Osteocyte (in vitro differentiated cells): Measurements from ENCODE around the gene BTK. TPM values are rescaled to one million over a fixed set of nuclear protein-coding genes. Genes with fewer than 3 reads are reported as not detected.

Source experiments
- DNase-seq: peaks from one replicate; pipeline ENCODE4 v3.0.0; 2021; ENCODE audit warnings: mixed read lengths; ENCODE audit not compliant: unreplicated experiment; ENCODE audit errors: extremely low spot score
- H3K27ac Mint-ChIP-seq: one replicate; pipeline ENCODE4 v1.8.0; 2021; ENCODE audit warnings: mild to moderate bottlenecking, mixed read lengths; ENCODE audit not compliant: unreplicated experiment
- H3K27me3 Mint-ChIP-seq: one replicate; pipeline ENCODE4 v1.8.0; 2021; ENCODE audit warnings: mixed read lengths; ENCODE audit not compliant: unreplicated experiment
- H3K36me3 Mint-ChIP-seq: one replicate; pipeline ENCODE4 v1.8.0; 2021; ENCODE audit warnings: mixed read lengths; ENCODE audit not compliant: unreplicated experiment
- H3K4me1 Mint-ChIP-seq: one replicate; pipeline ENCODE4 v1.8.0; 2021; ENCODE audit warnings: mixed read lengths; ENCODE audit not compliant: unreplicated experiment
- H3K4me3 Mint-ChIP-seq: one replicate; pipeline ENCODE4 v1.8.0; 2021; ENCODE audit warnings: mild to moderate bottlenecking, moderate library complexity, mixed read lengths; ENCODE audit not compliant: unreplicated experiment
- H3K9me3 Mint-ChIP-seq: one replicate; pipeline ENCODE4 v1.8.0; 2021; ENCODE audit warnings: mixed read lengths; ENCODE audit not compliant: unreplicated experiment
- total RNA-seq: library from RNA; stranded (reverse); gene quantifications from 2 replicates; pipeline ENCODE4 v1.2.1, GENCODE V29; 2021
- TF ChIP-seq, protein P1 (sequence below): fragments of 200-600 bp; sonication (generic); IDR thresholded peaks from 2 replicates; pipeline ENCODE4 v1.5.0; 2021; ENCODE audit warnings: antibody characterized with exemption, mild to moderate bottlenecking, moderate library complexity

BTK gene
- total RNA-seq, 1 donor from 2014 or later: not detected

DNA sequence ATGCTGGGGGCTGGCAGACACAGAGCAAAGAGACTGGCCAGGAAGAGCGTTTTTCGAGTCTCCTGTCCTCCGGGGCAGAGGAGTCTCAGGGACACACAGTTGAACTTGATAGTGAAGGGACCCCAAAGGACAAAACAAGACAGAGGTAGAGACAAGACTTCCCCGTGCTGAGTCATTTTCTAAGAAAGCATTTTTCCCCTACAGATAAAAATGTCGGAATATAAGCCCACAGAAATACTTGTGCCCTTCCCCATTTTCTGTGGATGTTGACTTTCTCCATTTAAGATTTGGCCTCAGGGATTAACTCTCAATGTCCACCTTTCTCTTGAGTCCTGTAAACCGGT is 523 bp upstream of the BTK start:
- H3K27ac Mint-ChIP-seq: no peak overlapping the region
- no peaks in the 10 kb centered on the region for H3K27me3 Mint-ChIP-seq
- no peaks in the 10 kb centered on the region for H3K36me3 Mint-ChIP-seq
- no peaks in the 10 kb centered on the region for H3K9me3 Mint-ChIP-seq
- TF ChIP-seq, protein P1, sequence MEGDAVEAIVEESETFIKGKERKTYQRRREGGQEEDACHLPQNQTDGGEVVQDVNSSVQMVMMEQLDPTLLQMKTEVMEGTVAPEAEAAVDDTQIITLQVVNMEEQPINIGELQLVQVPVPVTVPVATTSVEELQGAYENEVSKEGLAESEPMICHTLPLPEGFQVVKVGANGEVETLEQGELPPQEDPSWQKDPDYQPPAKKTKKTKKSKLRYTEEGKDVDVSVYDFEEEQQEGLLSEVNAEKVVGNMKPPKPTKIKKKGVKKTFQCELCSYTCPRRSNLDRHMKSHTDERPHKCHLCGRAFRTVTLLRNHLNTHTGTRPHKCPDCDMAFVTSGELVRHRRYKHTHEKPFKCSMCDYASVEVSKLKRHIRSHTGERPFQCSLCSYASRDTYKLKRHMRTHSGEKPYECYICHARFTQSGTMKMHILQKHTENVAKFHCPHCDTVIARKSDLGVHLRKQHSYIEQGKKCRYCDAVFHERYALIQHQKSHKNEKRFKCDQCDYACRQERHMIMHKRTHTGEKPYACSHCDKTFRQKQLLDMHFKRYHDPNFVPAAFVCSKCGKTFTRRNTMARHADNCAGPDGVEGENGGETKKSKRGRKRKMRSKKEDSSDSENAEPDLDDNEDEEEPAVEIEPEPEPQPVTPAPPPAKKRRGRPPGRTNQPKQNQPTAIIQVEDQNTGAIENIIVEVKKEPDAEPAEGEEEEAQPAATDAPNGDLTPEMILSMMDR: no peak
- DNase-seq: no peak
- no peak overlapping the region for H3K4me3 Mint-ChIP-seq
- H3K4me1 Mint-ChIP-seq: no peaks in the 10 kb centered on the region

DNA sequence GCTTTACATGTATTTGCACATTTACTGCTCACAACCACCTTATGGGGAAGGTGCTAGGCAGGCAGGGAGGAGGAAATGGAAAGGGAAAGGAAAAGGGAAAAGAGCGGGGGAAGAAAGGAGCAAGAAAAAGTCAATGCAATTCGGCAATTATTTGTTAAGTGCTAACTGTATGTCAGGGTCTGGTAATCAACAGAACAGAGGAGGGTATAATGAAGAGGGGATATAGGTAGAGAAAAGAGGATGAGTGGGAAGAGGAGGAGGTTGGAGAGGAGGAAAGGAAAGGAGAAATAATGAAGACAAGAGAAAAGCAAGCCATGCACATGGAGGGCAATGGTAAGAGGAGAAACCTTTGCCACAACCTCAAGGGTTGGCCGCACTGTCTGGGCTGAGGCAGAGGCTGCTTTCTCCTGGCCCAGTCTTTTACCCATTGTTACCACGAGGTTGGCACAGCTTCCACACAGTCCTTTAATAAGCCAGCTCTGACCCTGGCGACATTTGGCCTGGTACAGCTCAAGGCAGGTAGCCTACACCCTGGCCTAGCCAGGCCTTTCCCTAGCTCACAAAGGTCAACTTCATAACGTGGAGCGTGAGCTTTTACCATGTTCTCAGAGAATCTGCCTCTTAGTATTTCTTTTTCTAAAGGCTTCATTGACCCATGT is 836 bp downstream of the BTK start:
- Mint-ChIP-seq H3K4me1 (no peaks in the 10 kb centered on the region), H3K36me3 (no peaks in the 10 kb centered on the region), H3K9me3 (no peaks in the 10 kb centered on the region), H3K27me3 (no peaks in the 10 kb centered on the region), H3K27ac (no peak overlapping the region), H3K4me3 (no peak overlapping the region)
- TF ChIP-seq, protein P1: no peak
- no peak for DNase-seq

DNA sequence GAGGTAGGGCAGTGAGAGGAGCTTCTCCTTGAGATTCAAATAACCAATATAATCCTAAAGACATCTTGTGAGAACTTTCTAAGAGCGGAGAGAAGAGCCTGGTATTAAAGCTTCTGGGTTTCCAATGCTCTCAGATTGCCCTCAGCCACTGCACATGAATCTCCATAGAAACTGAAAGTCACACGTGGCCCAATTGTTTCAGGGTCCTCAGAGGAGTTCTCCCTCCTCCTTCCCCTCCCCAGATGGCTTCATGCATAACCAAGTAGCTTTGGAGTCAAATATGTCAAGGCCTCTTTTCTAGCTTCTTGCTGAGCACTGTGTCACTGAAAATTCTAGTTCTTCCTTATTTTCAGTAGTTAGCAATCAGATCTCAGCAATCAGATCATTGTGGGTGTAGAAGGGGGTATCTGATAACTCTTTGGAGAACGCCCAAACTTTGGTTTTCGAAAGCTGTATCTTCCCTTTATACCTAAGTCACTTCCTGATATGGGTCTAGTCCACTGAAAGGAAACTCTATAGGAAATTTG is 2.2 kb downstream of the BTK start:
- Mint-ChIP-seq H3K36me3 (no peaks in the 10 kb centered on the region), H3K27me3 (peaks cover 6% of the 10 kb centered on the region), H3K4me3 (no peak overlapping the region), H3K9me3 (peaks cover 7% of the 10 kb centered on the region), H3K4me1 (no peaks in the 10 kb centered on the region), H3K27ac (no peak overlapping the region)
- DNase-seq: no peak
- TF ChIP-seq, protein P1: no peak

DNA sequence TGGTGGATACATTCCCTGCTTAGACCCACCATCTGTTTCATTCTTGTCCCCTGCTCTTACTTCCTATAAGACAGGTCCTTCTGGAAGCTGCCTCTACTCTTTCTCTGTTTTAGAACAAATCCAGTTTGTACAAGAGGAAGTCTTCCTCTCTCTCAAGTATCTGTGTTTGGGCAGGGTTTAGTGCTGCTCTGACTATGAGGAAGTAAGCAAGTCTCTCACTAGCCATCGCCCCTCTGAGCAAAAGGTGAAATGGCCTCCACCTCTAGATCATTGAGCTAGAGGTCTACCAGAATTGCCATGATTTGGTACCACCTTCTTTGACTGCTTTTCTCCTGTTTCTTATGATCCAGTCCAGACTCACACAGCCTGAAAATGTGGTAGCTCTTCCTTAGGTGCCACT is 8.4 kb downstream of the BTK start:
- DNase-seq: no peak
- H3K36me3 Mint-ChIP-seq: no peaks in the 10 kb centered on the region
- no peak overlapping the region for H3K27ac Mint-ChIP-seq
- TF ChIP-seq, protein P1: no peak
- no peak overlapping the region for H3K4me3 Mint-ChIP-seq
- H3K9me3 Mint-ChIP-seq: peaks cover 11% of the 10 kb centered on the region
- no peaks in the 10 kb centered on the region for H3K4me1 Mint-ChIP-seq
- peaks cover 20% of the 10 kb centered on the region for H3K27me3 Mint-ChIP-seq

DNA sequence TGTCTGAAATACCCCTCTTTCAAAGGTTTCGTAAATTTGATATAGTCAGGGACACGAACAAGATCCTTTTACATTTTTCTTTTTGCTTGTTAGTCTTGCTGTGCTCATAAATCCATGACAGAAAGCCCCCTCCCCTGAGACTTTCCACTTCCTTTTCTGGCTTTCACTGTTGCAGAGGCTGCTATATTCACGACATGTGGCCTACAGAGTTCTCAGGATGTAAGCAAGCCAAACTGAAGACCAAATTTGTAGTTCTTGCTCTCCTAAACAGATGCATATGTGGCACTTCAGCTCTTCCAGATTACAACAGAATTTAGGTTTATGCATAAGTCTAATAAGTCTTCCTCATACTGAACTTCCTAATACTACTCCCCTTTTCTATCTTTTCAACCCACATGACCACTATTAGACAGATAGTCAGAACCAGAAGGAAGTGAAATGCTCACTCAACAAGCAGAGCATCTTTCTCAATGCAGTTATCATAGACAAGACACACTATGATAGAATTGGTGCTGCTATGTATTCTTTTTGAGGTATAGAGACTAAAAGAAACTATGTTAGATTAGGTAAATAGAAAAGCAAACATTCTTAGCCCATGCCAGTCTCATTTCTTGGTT is 15.0 kb downstream of the BTK start:
- Mint-ChIP-seq H3K27ac (no peak overlapping the region), H3K9me3 (peaks cover 8% of the 10 kb centered on the region)
- TF ChIP-seq, protein P1: no peak

More for the DNA sequence above, 15.0 kb downstream of the BTK start:
- Mint-ChIP-seq H3K36me3 (no peaks in the 10 kb centered on the region), H3K4me1 (no peaks in the 10 kb centered on the region), H3K27me3 (peaks cover 34% of the 10 kb centered on the region), H3K4me3 (no peak overlapping the region)
- DNase-seq: no peak
